Activated naive CD4-positive, alpha-beta T cell treated with anti-CD3 and anti-CD28 coated beads, Interleukin-2, amount 10 ng/mL, durations not matched to agents 7 days and 5 days (primary cell): ENCODE results near the gene FLT3.

Experiments
- CTCF ChIA-PET: fragments of 350-600 bp; sonication (Branson Sonifier 250); formaldehyde crosslinking; loops from one replicate; lab custom pipeline; 2021; ENCODE audit warnings: antibody characterized with exemption; lab: Charles Lee
- DNase-seq: peaks from one replicate; pipeline ENCODE4 v3.0.0-alpha.2; 2020
- H3K27ac Mint-ChIP-seq: one replicate; pipeline ENCODE4 v1.8.0; 2021; ENCODE audit warnings: mild to moderate bottlenecking, moderate library complexity, mixed read lengths
- H3K27me3 Mint-ChIP-seq: one replicate; pipeline ENCODE4 v1.8.0; 2021; ENCODE audit warnings: mild to moderate bottlenecking, mixed read lengths
- H3K36me3 Mint-ChIP-seq: one replicate; pipeline ENCODE4 v1.8.0; 2021; ENCODE audit warnings: mixed read lengths
- H3K4me1 Mint-ChIP-seq: one replicate; pipeline ENCODE4 v1.8.0; 2021; ENCODE audit warnings: mixed read lengths
- H3K4me3 Mint-ChIP-seq: one replicate; pipeline ENCODE4 v1.8.0; 2021; ENCODE audit warnings: mild to moderate bottlenecking, moderate library complexity, mixed read lengths
- H3K9me3 Mint-ChIP-seq: one replicate; pipeline ENCODE4 v1.8.0; 2021; ENCODE audit warnings: mixed read lengths

FLT3 gene

GRCh38 chr13:27982361-27982760 lies 118.0 kb downstream of the FLT3 start:
- Mint-ChIP-seq H3K4me3 (no peak overlapping the region), H3K4me1 (peaks cover 14% of the 10 kb centered on the region), H3K9me3 (no peaks in the 10 kb centered on the region), H3K36me3 (peaks cover 2% of the 10 kb centered on the region), H3K27ac (no peak overlapping the region), H3K27me3 (peaks cover 76% of the 10 kb centered on the region)
- CTCF ChIA-PET, result interaction anchor here (0.8 to 5.3 kb wide), 6 partner anchors 10 to 620 kb away, joined by 3 to 53 read pairs (median 4); no protein-coding TSS in a partner anchor
- no peak for DNase-seq

GRCh38 chr13:27981006-27981708 lies 119.2 kb downstream of the FLT3 start:
- DNase-seq, result no peak
- Mint-ChIP-seq H3K27me3 (peaks cover 79% of the 10 kb centered on the region), H3K27ac (no peak overlapping the region), H3K36me3 (peaks cover 2% of the 10 kb centered on the region), H3K4me3 (no peak overlapping the region), H3K4me1 (peaks cover 14% of the 10 kb centered on the region), H3K9me3 (no peaks in the 10 kb centered on the region)
- CTCF ChIA-PET, result interaction anchor here (0.9 to 3.5 kb wide), 3 partner anchors 28 to 155 kb away, joined by 3 to 18 read pairs (median 5); no protein-coding TSS in a partner anchor

- no peaks in the 10 kb centered on the region for H3K9me3 Mint-ChIP-seq
- CTCF ChIA-PET, result interaction anchor here (1.7 kb wide), 1 partner anchor 27 kb away, joined by 3 read pairs; no protein-coding TSS in a partner anchor
- peaks cover 18% of the 10 kb centered on the region for H3K4me1 Mint-ChIP-seq
- H3K4me3 Mint-ChIP-seq, result no peak overlapping the region
- peaks cover 86% of the 10 kb centered on the region for H3K27me3 Mint-ChIP-seq
- H3K36me3 Mint-ChIP-seq, result peaks cover 2% of the 10 kb centered on the region
- H3K27ac Mint-ChIP-seq, result no peak overlapping the region
- no peak for DNase-seq
These were observed 119.9 kb downstream of the FLT3 start for GRCh38 chr13:27980280-27980998.

GRCh38 chr13:27979765-27980279 lies 120.6 kb downstream of the FLT3 start:
- CTCF ChIA-PET, result interaction anchor here (1.7 kb wide), 1 partner anchor 26 kb away, joined by 3 read pairs; no protein-coding TSS in a partner anchor
- H3K27ac Mint-ChIP-seq, result no peak overlapping the region
- DNase-seq, result no peak
- H3K27me3 Mint-ChIP-seq, result peaks cover 92% of the 10 kb centered on the region
- no peaks in the 10 kb centered on the region for H3K9me3 Mint-ChIP-seq
- H3K4me3 Mint-ChIP-seq, result no peak overlapping the region
- peaks cover 2% of the 10 kb centered on the region for H3K36me3 Mint-ChIP-seq
- H3K4me1 Mint-ChIP-seq, result peaks cover 19% of the 10 kb centered on the region

- peaks cover 2% of the 10 kb centered on the region for H3K36me3 Mint-ChIP-seq
- no peak overlapping the region for H3K4me3 Mint-ChIP-seq
- H3K9me3 Mint-ChIP-seq, result no peaks in the 10 kb centered on the region
- CTCF ChIA-PET, result interaction anchor here (0.8 kb wide), 1 partner anchor 149 kb away, joined by 3 read pairs; no protein-coding TSS in a partner anchor
- DNase-seq, result no peak
- H3K4me1 Mint-ChIP-seq, result peaks cover 19% of the 10 kb centered on the region
- peaks cover 99% of the 10 kb centered on the region for H3K27me3 Mint-ChIP-seq
- H3K27ac Mint-ChIP-seq, result no peak overlapping the region
These were observed 121.3 kb downstream of the FLT3 start for GRCh38 chr13:27979001-27979643.

- H3K4me3 Mint-ChIP-seq, result no peak overlapping the region
- CTCF ChIA-PET, result interaction anchor here (0.8 kb wide), 1 partner anchor 148 kb away, joined by 3 read pairs; no protein-coding TSS in a partner anchor
- H3K27me3 Mint-ChIP-seq, result peaks cover 100% of the 10 kb centered on the region
- H3K9me3 Mint-ChIP-seq, result no peaks in the 10 kb centered on the region
- peaks cover 19% of the 10 kb centered on the region for H3K4me1 Mint-ChIP-seq
- peaks cover 2% of the 10 kb centered on the region for H3K36me3 Mint-ChIP-seq
- H3K27ac Mint-ChIP-seq, result peak overlapping the region; percentile 17
- DNase-seq, result no peak
These were observed 121.9 kb downstream of the FLT3 start for GRCh38 chr13:27978301-27978968.

- Mint-ChIP-seq H3K36me3 (peaks cover 2% of the 10 kb centered on the region), H3K27ac (no peak overlapping the region), H3K9me3 (no peaks in the 10 kb centered on the region), H3K4me3 (no peak overlapping the region), H3K27me3 (peaks cover 100% of the 10 kb centered on the region), H3K4me1 (peaks cover 19% of the 10 kb centered on the region)
- CTCF ChIA-PET, result no interaction called here
- DNase-seq, result no peak
These were observed 122.7 kb downstream of the FLT3 start for GRCh38 chr13:27977476-27978300.

GRCh38 chr13:27976362-27977091 lies 123.8 kb downstream of the FLT3 start:
- no peak for DNase-seq
- H3K27ac Mint-ChIP-seq, result no peak overlapping the region
- no peaks in the 10 kb centered on the region for H3K9me3 Mint-ChIP-seq
- peaks cover 100% of the 10 kb centered on the region for H3K27me3 Mint-ChIP-seq
- peaks cover 19% of the 10 kb centered on the region for H3K4me1 Mint-ChIP-seq
- no peak overlapping the region for H3K4me3 Mint-ChIP-seq
- CTCF ChIA-PET, result interaction anchor here (0.9 to 1.4 kb wide), 2 partner anchors 23 to 150 kb away, joined by 4 to 7 read pairs; no protein-coding TSS in a partner anchor
- H3K36me3 Mint-ChIP-seq, result peaks cover 2% of the 10 kb centered on the region

GRCh38 chr13:27975564-27976361 lies 124.6 kb downstream of the FLT3 start:
- no peaks in the 10 kb centered on the region for H3K9me3 Mint-ChIP-seq
- DNase-seq, result no peak
- peaks cover 2% of the 10 kb centered on the region for H3K36me3 Mint-ChIP-seq
- CTCF ChIA-PET, result interaction anchor here (0.8 to 2.5 kb wide), 4 partner anchors 8 to 602 kb away, joined by 3 to 9 read pairs (median 6); no protein-coding TSS in a partner anchor
- no peak overlapping the region for H3K4me3 Mint-ChIP-seq
- H3K27ac Mint-ChIP-seq, result no peak overlapping the region
- peaks cover 19% of the 10 kb centered on the region for H3K4me1 Mint-ChIP-seq
- H3K27me3 Mint-ChIP-seq, result peaks cover 100% of the 10 kb centered on the region

- no peak for DNase-seq
- CTCF ChIA-PET, result interaction anchor here (1.2 to 2.5 kb wide), 4 partner anchors 10 to 58 kb away, joined by 3 to 9 read pairs (median 4); no protein-coding TSS in a partner anchor
These were observed 126.3 kb downstream of the FLT3 start for GRCh38 chr13:27973961-27974662.

GRCh38 chr13:27973291-27973690 lies 127.1 kb downstream of the FLT3 start:
- Mint-ChIP-seq H3K36me3 (peaks cover 2% of the 10 kb centered on the region), H3K4me3 (no peak overlapping the region), H3K27ac (no peak overlapping the region), H3K9me3 (no peaks in the 10 kb centered on the region), H3K4me1 (peaks cover 11% of the 10 kb centered on the region), H3K27me3 (peaks cover 100% of the 10 kb centered on the region)
- no peak for DNase-seq
- CTCF ChIA-PET, result interaction anchor here (1.2 to 2.1 kb wide), 4 partner anchors 9 to 57 kb away, joined by 3 to 6 read pairs (median 3); no protein-coding TSS in a partner anchor

More at GRCh38 chr13:27973961-27974662, 126.3 kb downstream of the FLT3 start:
- no peak overlapping the region for H3K4me3 Mint-ChIP-seq
- no peak overlapping the region for H3K27ac Mint-ChIP-seq
- H3K4me1 Mint-ChIP-seq, result peaks cover 14% of the 10 kb centered on the region
- no peaks in the 10 kb centered on the region for H3K9me3 Mint-ChIP-seq
- H3K27me3 Mint-ChIP-seq, result peaks cover 100% of the 10 kb centered on the region
- H3K36me3 Mint-ChIP-seq, result peaks cover 2% of the 10 kb centered on the region
